Hindlimb muscle (tissue), 1 donor: ENCODE data around the gene CCT8L2. TPM values are rescaled to one million over a fixed set of nuclear protein-coding genes. Genes with fewer than 3 reads are reported as not detected.
"Not testable (repeated sequence)": the region's sequence is repeated elsewhere in the genome, so short reads cannot be mapped to it uniquely, and the experiment has no call there.

Source experiments
- DNase-seq: peaks from one replicate; pipeline ENCODE4 v3.0.0-alpha.2; 2013
- polyA plus RNA-seq: library from polyadenylated mRNA; unstranded; fragments of 120-200 nt; gene quantifications from one replicate; pipeline ENCODE4 v1.2.1, GENCODE V29; 2013; ENCODE audit not compliant: insufficient read length

The CCT8L2 gene
- polyA plus RNA-seq, 1 donor: not detected

DNA sequence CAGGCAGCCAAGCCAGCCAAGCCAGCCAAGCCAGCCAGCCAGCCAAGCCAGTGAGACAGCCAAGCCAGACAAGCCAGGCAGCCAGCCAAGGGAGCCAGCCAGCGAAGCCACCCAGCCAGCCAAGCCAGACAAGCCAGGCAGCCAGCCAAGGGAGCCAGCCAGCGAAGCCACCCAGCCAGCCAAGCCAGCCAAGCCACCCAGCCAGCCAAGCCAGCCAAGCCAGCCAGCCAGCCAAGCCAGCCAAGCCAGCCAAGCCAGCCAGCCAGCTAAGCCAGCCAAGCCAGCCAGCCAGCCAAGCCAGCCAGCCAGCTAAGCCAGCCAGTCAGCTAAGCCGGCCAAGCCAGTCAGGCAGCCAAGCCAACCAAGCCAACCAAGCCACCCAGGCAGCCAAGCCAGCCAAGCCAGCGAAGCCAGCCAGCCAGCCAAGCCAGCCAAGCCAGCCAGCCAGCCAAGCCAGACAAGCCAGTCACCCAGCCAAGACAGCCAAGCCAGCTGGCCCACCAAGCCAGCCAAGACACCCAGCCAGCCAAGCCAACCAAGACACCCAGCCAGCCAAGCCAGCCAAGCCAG, 34.1 kb downstream of the CCT8L2 start:
- DNase-seq: not testable (repeated sequence)

DNA sequence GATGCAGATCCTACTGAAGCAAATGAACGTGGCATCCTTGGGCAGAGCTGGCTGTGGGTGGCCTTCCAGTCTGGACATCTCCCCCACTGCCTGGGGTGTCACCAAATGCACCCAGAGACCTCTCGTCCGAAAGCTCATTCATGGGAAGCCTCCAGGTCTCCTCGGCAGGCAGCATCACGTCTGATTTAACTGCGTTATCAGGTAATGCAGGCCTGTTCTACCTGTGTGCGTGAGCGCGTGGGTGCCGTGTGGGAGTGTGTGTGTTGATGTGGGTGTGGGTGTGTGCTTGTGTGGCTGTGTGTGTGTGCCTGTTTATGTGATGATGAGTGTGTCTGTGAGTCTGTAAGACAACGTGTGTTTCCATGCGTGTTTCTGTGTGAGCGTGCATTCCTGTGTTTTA, 35.1 kb downstream of the CCT8L2 start:
- DNase-seq: not testable (repeated sequence)

DNA sequence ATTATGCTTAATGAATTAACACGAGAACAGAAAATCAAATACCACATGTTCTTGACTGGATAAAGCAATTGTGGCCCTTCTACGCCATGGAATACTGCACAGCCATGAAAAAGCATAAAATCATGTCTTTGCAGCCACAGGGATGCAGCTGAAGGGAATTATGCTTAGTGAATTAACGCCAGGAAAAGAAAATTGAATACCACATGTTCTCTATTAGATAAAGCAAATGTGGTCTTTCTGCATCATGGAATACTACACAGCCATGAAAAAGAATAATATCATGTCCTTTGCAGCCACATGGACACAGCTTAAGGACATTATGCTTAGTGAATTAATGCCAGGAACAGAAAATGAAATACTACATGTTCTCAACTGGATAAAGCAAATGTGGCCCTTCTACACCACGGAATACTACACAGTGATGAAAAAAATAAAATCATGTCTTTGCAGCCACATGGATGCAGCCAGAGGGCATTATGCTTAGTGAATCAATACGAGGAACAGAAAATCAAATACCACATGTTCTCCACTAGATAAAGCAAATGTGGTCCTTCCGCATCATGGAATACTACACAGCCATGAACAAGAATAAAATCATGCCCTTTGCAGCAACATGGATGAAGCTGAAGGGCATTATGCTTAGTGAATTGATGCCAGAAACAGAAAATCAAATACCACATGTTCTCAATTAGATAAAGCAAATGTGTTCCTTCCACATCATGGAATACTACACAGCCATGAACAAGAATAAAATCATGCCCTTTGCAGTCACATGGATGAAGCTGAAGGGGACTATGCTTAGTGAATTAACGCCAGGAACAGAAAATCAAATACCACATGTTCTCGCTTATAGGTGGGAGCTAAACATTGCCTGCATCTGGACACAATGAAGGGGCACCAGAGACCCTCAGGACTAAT, 37.3 kb downstream of the CCT8L2 start:
- DNase-seq: not testable (repeated sequence)

DNA sequence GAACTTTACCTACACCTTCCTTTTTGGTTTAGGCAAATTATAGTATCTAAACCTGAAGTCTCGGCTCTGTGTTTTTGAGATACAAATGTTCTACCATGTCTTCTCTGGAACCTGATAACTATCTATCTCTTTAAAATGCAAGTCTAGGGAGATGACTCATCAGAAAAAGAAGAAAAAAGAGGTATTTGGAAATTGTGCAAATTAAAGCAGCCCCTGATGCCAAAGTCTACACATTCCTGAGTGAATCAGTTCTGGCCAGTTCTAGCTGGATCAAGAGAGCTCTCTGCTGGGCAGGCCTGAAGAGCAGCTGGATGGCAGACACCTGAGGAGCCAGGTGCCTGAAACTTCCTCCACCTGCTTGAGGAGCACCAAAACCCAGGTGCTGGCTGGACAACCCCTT, 49.3 kb downstream of the CCT8L2 start:
- not testable (repeated sequence) for DNase-seq

Other genes with a start within 250 kb of the CCT8L2 start
- gene XKR3, start 232.6 kb upstream of the CCT8L2 start, polyA plus RNA-seq: not detected